K562 (cell line): Measurements from ENCODE around the gene MAML1. TPM values are rescaled to one million over a fixed set of nuclear protein-coding genes. Genes with fewer than 3 reads are reported as not detected.

Experiments
- FIP1L1 ChIP-seq: fragments of 200-400 bp; formaldehyde crosslinking; IDR thresholded peaks from 2 replicates; pipeline ENCODE4 v1.6.1; 2018; ENCODE audit warnings: mild to moderate bottlenecking, low read depth, low read length; ENCODE audit not compliant: poor library complexity, severe bottlenecking
- HDAC2 ChIP-seq: fragments of 450-650 bp; IDR thresholded peaks from 2 replicates; pipeline ENCODE4 v1.6.1; 2016; ENCODE audit warnings: mild to moderate bottlenecking
- ZKSCAN1 ChIP-seq: fragments of 150-350 bp; IDR thresholded peaks from 2 replicates; pipeline ENCODE4 v1.6.1; 2016; ENCODE audit warnings: low read depth, low read length
- ZNF143 ChIP-seq: sonication (generic); formaldehyde crosslinking; IDR thresholded peaks from 2 replicates; pipeline ENCODE4 v1.9.0; 2022; ENCODE audit warnings: mild to moderate bottlenecking, missing genetic modification reagents
- ZNF76 ChIP-seq: fragments of 250-450 bp; sonication (Bioruptor Pico); IDR thresholded peaks from 2 replicates; pipeline ENCODE4 v1.4.0; 2020; ENCODE audit warnings: mild to moderate bottlenecking, moderate library complexity, borderline replicate concordance
- polyA plus RNA-seq, 8 experiments: library from polyadenylated mRNA; depleted of rRNA in 4 of 8; stranded (reverse) in 5 of 8; unstranded in 3 of 8; fragments of >200 nt; fragmentation: Nextera tagmentation in 2 of 8; fragmentation: Illumina TruSeq in 1 of 8; extraction: Ambion mirVana in 2 of 8; extraction: Trizol in 1 of 8; gene quantifications; 2 replicates each; pipeline versions ENCODE4 v1.2.1 to v1.2.3, GENCODE V29; 2011 to 2014; ENCODE audit warnings: inconsistent platforms in 1 of 8, missing spikeins in 1 of 8
- total RNA-seq, 7 experiments: library from RNA; depleted of rRNA in 6 of 7; stranded (reverse); fragments of >200 nt in 6 of 7; fragmentation: Illumina TruSeq in 2 of 7; extraction: Trizol in 2 of 7; gene quantifications; 2 replicates each; pipeline versions ENCODE4 v1.2.1 to v1.2.3, GENCODE V29; 2011 to 2021; ENCODE audit warnings: low replicate concordance in 1 of 7
- TF ChIP-seq, protein P1 (sequence below): fragments of 250-450 bp; sonication (Bioruptor Pico); IDR thresholded peaks from 2 replicates; pipeline ENCODE4 v1.4.0; 2020; ENCODE audit warnings: mild to moderate bottlenecking, moderate library complexity, borderline replicate concordance
- TF ChIP-seq, protein P2 (sequence below): fragments of 200-600 bp; sonication (generic); IDR thresholded peaks from one replicate; pipeline ENCODE4 v1.6.1; 2012; ENCODE audit warnings: mild to moderate bottlenecking, low read depth, low read length, inconsistent platforms

MAML1 gene
- total and polyA plus RNA-seq, 9 of the 15 experiments (the other 6 are each of a cell fraction or from before 2014, with no cell fraction given): 0.32 to 18.4 (median 7.0) TPM

DNA sequence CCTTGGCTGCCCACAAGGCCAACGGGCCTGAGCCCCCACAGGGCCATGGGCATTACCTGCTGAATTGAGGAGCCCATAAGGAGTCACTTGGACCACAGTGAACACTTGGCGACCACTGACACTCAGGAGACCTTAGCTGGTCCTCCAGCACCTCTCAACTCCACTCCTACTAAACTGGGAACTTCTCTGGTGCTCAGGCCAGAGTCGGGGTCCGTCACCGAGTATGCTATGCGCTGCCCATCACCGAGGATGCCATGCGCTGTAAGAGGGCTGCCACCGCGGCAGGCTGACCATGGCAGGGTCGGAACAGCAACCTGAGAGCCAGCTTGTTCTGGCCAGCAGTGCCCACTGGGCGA lies 87.5 kb downstream of the MAML1 start (continued):
- TF ChIP-seq, protein P1, sequence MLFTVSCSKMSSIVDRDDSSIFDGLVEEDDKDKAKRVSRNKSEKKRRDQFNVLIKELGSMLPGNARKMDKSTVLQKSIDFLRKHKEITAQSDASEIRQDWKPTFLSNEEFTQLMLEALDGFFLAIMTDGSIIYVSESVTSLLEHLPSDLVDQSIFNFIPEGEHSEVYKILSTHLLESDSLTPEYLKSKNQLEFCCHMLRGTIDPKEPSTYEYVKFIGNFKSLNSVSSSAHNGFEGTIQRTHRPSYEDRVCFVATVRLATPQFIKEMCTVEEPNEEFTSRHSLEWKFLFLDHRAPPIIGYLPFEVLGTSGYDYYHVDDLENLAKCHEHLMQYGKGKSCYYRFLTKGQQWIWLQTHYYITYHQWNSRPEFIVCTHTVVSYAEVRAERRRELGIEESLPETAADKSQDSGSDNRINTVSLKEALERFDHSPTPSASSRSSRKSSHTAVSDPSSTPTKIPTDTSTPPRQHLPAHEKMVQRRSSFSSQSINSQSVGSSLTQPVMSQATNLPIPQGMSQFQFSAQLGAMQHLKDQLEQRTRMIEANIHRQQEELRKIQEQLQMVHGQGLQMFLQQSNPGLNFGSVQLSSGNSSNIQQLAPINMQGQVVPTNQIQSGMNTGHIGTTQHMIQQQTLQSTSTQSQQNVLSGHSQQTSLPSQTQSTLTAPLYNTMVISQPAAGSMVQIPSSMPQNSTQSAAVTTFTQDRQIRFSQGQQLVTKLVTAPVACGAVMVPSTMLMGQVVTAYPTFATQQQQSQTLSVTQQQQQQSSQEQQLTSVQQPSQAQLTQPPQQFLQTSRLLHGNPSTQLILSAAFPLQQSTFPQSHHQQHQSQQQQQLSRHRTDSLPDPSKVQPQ (CRISPR knock-in tag): no peak
- TF ChIP-seq ZNF143 (CRISPR knock-in tag): no peak
- TF ChIP-seq ZKSCAN1: no peak
- TF ChIP-seq ZNF76 (CRISPR knock-in tag): peak; percentile 71; the same call in 1 of the 2 replicates
- no peak for TF ChIP-seq HDAC2
- TF ChIP-seq, protein P2, sequence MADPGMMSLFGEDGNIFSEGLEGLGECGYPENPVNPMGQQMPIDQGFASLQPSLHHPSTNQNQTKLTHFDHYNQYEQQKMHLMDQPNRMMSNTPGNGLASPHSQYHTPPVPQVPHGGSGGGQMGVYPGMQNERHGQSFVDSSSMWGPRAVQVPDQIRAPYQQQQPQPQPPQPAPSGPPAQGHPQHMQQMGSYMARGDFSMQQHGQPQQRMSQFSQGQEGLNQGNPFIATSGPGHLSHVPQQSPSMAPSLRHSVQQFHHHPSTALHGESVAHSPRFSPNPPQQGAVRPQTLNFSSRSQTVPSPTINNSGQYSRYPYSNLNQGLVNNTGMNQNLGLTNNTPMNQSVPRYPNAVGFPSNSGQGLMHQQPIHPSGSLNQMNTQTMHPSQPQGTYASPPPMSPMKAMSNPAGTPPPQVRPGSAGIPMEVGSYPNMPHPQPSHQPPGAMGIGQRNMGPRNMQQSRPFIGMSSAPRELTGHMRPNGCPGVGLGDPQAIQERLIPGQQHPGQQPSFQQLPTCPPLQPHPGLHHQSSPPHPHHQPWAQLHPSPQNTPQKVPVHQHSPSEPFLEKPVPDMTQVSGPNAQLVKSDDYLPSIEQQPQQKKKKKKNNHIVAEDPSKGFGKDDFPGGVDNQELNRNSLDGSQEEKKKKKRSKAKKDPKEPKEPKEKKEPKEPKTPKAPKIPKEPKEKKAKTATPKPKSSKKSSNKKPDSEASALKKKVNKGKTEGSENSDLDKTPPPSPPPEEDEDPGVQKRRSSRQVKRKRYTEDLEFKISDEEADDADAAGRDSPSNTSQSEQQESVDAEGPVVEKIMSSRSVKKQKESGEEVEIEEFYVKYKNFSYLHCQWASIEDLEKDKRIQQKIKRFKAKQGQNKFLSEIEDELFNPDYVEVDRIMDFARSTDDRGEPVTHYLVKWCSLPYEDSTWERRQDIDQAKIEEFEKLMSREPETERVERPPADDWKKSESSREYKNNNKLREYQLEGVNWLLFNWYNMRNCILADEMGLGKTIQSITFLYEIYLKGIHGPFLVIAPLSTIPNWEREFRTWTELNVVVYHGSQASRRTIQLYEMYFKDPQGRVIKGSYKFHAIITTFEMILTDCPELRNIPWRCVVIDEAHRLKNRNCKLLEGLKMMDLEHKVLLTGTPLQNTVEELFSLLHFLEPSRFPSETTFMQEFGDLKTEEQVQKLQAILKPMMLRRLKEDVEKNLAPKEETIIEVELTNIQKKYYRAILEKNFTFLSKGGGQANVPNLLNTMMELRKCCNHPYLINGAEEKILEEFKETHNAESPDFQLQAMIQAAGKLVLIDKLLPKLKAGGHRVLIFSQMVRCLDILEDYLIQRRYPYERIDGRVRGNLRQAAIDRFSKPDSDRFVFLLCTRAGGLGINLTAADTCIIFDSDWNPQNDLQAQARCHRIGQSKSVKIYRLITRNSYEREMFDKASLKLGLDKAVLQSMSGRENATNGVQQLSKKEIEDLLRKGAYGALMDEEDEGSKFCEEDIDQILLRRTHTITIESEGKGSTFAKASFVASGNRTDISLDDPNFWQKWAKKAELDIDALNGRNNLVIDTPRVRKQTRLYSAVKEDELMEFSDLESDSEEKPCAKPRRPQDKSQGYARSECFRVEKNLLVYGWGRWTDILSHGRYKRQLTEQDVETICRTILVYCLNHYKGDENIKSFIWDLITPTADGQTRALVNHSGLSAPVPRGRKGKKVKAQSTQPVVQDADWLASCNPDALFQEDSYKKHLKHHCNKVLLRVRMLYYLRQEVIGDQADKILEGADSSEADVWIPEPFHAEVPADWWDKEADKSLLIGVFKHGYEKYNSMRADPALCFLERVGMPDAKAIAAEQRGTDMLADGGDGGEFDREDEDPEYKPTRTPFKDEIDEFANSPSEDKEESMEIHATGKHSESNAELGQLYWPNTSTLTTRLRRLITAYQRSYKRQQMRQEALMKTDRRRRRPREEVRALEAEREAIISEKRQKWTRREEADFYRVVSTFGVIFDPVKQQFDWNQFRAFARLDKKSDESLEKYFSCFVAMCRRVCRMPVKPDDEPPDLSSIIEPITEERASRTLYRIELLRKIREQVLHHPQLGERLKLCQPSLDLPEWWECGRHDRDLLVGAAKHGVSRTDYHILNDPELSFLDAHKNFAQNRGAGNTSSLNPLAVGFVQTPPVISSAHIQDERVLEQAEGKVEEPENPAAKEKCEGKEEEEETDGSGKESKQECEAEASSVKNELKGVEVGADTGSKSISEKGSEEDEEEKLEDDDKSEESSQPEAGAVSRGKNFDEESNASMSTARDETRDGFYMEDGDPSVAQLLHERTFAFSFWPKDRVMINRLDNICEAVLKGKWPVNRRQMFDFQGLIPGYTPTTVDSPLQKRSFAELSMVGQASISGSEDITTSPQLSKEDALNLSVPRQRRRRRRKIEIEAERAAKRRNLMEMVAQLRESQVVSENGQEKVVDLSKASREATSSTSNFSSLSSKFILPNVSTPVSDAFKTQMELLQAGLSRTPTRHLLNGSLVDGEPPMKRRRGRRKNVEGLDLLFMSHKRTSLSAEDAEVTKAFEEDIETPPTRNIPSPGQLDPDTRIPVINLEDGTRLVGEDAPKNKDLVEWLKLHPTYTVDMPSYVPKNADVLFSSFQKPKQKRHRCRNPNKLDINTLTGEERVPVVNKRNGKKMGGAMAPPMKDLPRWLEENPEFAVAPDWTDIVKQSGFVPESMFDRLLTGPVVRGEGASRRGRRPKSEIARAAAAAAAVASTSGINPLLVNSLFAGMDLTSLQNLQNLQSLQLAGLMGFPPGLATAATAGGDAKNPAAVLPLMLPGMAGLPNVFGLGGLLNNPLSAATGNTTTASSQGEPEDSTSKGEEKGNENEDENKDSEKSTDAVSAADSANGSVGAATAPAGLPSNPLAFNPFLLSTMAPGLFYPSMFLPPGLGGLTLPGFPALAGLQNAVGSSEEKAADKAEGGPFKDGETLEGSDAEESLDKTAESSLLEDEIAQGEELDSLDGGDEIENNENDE: no peak
- no peak for TF ChIP-seq FIP1L1
